Skeletal muscle satellite cell (primary cell): ENCODE data around the gene NOTUM.
"Not testable (repeated sequence)": the region's sequence is repeated elsewhere in the genome, so short reads cannot be mapped to it uniquely, and the experiment has no call there.

Experiments
- H3K27me3 ChIP-seq: 2 replicates; pipeline ENCODE4 v1.7.0; 2013; ENCODE audit warnings: low read length; ENCODE audit not compliant: control insufficient read depth, insufficient read depth
- H3K36me3 ChIP-seq: 2 replicates; pipeline ENCODE4 v1.7.0; 2013; ENCODE audit warnings: mild to moderate bottlenecking, control low read depth, low read length; ENCODE audit not compliant: insufficient read depth
- H3K4me1 ChIP-seq: 2 replicates; pipeline ENCODE4 v1.7.0; 2013; ENCODE audit warnings: low read length; ENCODE audit not compliant: control insufficient read depth, insufficient read depth
- H3K4me2 ChIP-seq: 2 replicates; pipeline ENCODE4 v1.7.0; 2013; ENCODE audit warnings: mild to moderate bottlenecking, low read length
- H3K4me3 ChIP-seq: 2 replicates; pipeline ENCODE4 v1.7.0; 2013; ENCODE audit warnings: low read length
- H3K9ac ChIP-seq: 2 replicates; pipeline ENCODE4 v1.7.0; 2013; ENCODE audit warnings: mild to moderate bottlenecking, low read depth, low read length, moderate library complexity
- H3K9me3 ChIP-seq: replicated peaks from 2 replicates; pipeline ENCODE4 v1.7.0; 2013; ENCODE audit warnings: mild to moderate bottlenecking, control low read depth, low read length

Gene NOTUM

DNA sequence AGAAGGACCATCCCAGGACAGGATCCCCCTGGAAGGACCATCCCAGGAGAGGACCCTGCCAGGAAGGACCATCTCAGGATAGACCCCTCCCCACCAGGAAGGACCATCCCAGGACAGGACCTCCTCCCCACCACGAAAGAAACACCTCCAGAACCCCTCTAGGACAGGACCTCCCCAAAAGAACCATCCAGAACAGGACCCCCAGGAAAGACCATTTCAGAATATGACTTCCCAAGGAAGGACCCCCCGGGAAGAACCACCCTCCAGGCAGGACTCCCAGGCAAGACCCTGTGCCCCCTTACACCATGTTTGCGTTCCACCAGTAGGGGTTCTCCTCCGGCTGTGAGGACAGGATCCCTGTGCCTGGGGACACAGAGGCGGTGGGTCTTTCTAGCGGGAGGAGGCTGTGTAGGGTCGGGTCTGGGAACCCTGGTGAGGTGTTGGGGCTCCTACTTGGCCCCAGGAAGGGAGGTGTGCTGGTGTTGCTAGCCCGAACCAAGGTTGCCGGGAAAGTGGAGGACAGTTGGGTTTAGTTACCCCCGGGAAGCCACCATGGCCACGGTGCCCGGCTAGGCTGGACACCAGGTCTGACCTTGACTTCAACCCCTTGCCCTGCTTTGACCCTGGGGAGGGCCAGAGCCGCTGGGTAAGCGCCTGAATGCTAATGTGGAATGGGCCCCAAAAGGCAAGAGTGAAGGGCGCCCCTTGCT is 2.2 kb downstream of the NOTUM start:
- Histone ChIP-seq H3K4me1 (no peaks in the 10 kb centered on the region), H3K27me3 (peaks cover 45% of the 10 kb centered on the region), H3K36me3 (no peaks in the 10 kb centered on the region), H3K4me2 (no peak overlapping the region), H3K9ac (no peak overlapping the region), H3K9me3 (no peaks in the 10 kb centered on the region), H3K4me3 (no peak overlapping the region)

DNA sequence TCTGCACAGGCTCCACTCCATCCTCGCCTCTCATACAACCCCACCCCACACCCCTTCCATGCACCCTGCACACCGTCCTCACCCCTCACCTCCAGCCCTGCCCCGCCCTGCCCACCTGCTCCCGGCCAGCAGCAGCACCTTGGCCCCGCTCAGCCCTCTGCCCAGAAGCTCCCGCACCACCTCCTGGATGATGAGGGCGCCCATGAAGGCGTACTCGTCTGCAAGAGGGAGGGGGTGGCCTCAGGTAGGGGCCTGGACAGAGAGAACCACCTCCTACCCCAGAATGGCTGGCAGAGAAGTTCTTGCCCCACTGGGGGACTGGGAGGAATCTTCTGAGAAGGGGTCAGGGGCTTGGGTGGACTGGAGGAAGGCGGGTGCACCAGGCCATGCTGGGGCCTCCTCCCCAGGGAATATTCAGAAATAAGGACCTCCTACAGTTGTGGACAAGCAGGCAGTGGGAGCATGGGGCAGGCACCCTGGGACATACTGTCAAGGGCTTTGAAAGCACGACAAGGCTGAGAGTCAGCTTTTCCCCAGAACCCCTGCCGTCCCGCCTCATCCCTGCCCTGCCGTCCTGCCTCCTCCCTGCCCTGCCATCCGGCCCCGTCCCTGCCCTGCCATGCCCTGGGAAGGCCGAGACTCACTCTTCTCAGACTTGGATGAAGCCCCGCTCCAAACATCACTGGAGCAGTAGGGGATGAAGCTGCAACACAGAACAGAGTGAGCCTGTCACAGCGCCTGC is 3.1 kb downstream of the NOTUM start:
- H3K4me2 ChIP-seq: no peak overlapping the region
- no peak overlapping the region for H3K4me3 ChIP-seq
- no peak overlapping the region for H3K9ac ChIP-seq
- peaks cover 40% of the 10 kb centered on the region for H3K27me3 ChIP-seq
- H3K36me3 ChIP-seq: no peaks in the 10 kb centered on the region
- no peaks in the 10 kb centered on the region for H3K9me3 ChIP-seq
- H3K4me1 ChIP-seq: no peaks in the 10 kb centered on the region

DNA sequence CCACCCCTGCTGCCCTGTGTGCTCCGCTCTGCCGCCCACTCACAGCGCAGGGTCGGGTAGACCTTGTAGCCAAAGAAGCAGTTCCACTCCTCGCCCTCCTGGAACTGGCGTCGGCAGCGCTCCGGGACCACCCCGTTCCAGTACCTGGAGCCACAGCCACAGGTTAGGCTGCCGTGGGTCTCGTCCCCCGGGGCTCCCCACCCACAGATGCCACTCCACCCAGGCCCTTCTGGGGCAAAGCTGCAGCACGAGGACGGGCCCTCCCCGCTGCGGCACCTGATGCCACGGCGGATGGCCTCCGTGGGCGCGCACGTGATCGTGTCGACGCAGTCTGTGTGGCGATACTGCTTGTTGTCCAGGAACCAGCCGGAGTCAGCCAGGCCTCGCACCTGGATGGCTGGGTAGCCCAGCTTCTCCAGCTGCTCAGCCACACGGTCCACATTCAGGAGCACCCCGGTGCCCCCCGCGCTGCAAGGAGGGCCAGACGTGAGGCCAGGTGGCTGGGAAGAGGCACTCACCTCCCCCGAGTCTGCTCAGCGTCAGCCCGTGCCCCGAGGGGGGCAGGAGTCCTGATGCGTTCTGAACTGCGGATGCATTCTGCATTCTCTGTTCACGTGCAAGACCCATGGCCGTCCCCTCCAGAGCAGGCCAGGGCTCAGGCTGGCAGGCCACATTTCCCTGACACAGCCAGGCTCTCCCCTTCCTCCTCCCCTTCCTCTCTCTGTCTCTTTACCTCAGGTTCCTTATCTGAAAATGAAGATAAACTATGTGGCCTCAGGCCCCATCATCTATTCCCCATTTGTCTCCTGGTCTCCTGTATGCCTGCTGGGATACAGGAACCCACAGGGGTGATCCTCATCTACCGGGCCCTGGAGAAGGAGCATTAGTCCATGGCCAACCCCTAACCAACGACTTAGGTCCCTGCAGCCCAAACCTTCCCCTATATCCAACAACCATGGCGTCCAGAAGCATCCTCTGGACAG is 4.1 kb downstream of the NOTUM start:
- Histone ChIP-seq H3K9ac (no peak overlapping the region), H3K36me3 (no peaks in the 10 kb centered on the region), H3K9me3 (no peaks in the 10 kb centered on the region), H3K27me3 (peaks cover 30% of the 10 kb centered on the region), H3K4me3 (no peak overlapping the region), H3K4me1 (no peaks in the 10 kb centered on the region), H3K4me2 (no peak overlapping the region)

DNA sequence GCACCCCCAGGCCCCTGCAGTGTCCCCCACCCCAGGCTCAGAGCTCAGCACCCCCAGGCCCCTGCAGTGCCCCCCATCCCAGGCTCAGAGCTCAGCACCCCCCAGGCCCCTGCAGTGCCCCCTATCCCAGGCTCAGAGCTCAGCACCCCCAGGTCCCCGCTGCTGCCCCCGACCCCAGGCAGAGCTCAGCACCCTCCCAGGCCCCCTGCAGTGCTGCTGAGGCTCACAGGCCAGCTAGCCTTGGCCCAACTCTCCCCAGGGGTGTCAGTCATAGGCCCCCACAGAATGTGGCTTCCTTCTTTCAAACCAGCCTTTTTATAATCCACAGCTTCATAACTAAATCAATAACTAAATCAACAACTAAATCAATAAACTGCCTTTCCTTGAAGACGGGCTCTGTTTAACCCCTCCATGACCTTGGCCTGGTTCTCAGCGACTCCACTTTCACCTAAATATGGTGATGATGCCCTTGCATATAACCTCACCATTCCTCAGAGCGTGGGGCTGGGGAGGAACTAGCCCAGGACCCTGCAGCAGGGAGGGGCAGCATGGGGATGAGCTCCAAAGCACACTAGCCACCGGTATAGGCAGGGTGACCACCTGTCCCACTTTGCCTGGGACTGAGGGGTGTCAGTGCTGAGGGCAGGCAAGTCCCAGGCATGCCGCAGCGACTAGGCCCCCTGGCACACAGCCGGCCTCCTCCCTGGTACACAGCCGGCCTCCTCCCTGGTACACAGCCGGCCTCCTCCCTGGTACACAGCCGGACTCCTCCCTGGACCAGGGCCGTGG is 5.0 kb downstream of the NOTUM start:
- Histone ChIP-seq H3K4me1 (no peaks in the 10 kb centered on the region), H3K9ac (no peak overlapping the region), H3K27me3 (peaks cover 29% of the 10 kb centered on the region), H3K36me3 (no peaks in the 10 kb centered on the region), H3K4me2 (no peak overlapping the region), H3K4me3 (no peak overlapping the region), H3K9me3 (no peaks in the 10 kb centered on the region)

DNA sequence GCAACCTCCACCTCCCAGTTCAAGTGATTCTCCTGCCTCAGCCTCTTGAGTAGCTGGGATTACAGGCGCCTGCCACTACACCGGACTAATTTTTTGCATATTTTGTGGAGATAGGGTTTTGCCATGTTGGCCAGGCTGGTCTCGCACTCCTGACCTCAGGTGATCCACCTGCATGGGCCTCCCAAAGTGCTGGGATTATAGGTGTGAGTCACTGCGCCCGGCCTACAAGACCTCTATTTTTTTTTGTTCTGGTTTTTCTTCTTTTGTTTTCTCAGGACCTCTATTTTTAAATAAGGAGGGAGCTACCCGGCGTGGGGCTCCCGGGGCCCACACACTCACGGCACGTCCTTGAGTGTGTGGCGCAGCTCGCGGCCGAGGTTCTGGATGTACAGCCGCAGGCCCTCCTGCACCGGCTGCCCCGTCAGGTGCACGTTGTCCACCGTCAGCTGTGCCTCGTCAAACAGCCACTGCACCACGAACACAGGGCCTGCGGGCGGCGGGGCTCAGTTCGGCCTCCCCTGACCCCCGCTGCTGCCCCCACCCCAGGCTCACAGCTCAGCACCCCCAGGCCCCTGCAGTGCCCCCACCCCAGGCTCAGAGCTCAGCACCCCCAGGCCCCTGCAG is 5.8 kb downstream of the NOTUM start:
- Histone ChIP-seq H3K36me3 (no peaks in the 10 kb centered on the region), H3K4me3 (no peak overlapping the region), H3K27me3 (peaks cover 24% of the 10 kb centered on the region), H3K9ac (no peak overlapping the region), H3K9me3 (no peaks in the 10 kb centered on the region), H3K4me2 (no peak overlapping the region), H3K4me1 (no peaks in the 10 kb centered on the region)

DNA sequence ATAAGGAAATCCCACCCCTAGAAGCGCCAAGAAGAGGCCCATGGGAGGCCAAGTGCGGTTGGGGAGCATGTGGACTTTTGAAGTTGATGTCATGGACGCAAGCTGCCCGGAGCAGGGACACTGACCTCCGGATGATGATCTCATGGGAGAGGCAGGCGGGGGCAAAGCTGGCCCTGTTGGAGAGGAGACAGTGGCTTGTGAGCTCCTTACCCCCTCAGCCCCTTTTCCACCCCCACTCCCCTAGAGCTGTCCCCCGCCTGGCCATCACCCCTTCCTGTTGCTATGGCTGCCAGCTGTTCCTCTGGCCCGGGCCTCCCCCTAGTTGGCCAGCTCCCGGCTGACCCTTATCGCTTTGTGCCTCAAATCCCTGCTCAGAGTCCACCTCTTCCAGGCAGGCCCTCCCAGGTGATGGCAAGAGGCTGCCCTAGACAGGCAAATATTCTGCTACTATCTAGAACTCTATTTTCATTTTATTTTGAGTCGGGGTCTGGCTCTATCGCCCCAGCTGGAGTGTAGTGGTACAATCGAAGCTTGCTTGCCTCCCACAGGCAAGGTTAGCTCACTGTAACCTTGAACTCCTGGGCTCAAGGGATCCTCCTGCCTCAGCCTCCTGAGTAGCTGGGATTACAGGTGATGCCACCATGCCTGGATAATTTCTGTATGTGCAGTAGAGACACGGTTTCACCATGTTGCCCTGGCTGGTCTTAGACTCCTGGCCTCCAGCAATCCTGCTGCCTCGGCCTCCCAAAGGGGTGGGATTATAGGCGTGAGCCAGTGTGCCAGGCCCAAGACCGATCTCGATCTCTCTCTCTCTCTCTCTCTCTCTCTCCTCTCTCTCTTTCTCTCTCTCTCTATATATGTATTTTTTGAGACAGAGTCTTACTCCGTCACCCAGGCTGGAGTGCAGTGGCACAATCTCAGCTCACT is 6.6 kb downstream of the NOTUM start:
- no peaks in the 10 kb centered on the region for H3K4me1 ChIP-seq
- H3K36me3 ChIP-seq: no peaks in the 10 kb centered on the region
- H3K4me3 ChIP-seq: no peak overlapping the region
- H3K9me3 ChIP-seq: no peaks in the 10 kb centered on the region
- no peak overlapping the region for H3K9ac ChIP-seq
- peaks cover 20% of the 10 kb centered on the region for H3K27me3 ChIP-seq
- H3K4me2 ChIP-seq: no peak overlapping the region

DNA sequence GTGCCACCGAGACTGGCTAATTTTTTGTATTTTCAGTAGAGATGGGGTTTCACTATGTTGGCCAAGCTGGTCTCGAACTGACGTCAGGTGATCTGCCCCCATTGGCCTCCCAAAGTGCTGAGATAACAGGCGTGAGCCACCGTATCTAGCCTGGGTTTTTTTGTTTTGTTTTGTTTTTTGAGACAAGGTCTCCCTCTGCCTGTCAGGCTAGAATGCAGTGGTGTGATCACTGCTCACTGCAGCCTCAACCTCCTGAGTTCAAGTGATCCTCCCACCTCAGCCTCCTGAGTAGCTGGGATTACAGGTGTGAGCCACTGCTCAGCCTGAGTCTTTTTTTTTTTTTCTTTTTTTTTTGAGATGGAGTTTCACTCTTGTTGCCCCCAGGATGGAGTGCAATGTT is 7.5 kb downstream of the NOTUM start:
- H3K4me3 ChIP-seq, H3K36me3 ChIP-seq, H3K9ac ChIP-seq, H3K9me3 ChIP-seq, H3K4me1 ChIP-seq, H3K4me2 ChIP-seq: not testable (repeated sequence)
- peaks cover 13% of the 10 kb centered on the region for H3K27me3 ChIP-seq

DNA sequence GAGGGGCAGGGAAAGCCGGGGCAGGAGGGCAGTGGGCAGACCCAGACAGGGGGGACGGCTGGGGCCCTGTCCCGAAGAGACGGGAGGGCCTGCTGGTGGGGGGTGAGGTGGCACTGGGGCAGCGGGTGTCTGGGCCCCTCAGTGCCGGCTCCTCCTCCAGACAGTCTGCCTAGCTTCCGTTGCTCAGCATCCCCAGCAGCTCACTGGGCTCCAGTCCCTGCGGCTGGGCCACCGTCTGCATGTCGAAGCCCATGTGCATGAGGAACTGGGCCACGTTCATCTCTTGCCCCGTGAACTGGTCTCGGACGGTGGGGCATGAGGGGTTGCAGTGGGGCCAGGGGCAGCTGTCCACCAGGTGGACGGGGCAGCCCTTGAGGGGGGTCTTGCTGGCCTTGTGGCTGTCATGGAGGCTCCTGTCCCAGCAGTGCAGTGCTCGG is 8.2 kb downstream of the NOTUM start:
- no peak overlapping the region for H3K4me2 ChIP-seq
- H3K36me3 ChIP-seq: no peaks in the 10 kb centered on the region
- H3K27me3 ChIP-seq: peaks cover 7% of the 10 kb centered on the region
- no peak overlapping the region for H3K9ac ChIP-seq
- H3K4me3 ChIP-seq: no peak overlapping the region
- H3K9me3 ChIP-seq: no peaks in the 10 kb centered on the region
- no peaks in the 10 kb centered on the region for H3K4me1 ChIP-seq

DNA sequence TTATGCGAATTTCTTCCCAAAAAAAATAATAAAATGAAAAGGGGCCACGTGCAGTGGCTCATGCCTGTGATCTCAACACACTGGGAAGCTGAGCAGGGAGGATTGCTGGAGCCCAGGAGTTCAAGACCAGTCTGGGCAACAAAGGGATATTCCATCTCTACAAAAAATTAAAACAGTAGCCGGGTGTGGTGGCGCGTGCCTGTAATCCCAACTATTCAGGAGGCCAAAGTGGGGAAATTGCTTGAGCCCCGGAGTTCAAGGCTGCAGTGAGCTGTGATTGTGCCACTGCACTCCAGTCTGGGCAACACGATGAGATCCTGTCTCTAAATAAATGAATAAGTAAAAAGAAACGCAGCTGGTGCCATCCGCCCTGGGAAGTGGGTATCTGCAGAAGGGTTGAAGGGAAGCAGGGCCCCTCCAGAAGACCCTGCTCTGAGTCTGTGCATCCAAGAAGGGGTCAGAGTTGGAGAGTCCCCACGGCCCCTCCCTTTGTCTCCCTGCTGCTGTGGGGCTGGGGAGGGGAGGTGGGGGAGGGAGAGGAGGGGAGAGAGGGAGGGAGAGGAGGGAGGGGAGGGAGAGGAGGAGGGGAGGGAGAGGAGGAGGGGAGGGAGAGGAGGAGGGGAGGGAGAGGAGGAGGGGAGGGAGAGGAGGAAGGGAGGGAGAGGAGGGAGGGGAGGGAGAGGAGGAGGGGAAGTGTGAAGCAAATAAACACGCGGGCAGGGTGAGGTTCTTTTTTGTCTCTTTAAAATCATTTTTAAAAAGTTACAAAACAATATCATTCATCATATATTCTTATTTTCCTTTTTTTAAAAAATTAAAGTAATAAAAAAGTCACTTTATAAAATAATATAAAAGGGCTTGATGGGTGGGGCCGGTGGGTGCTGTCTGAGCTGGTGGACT is 9.0 kb downstream of the NOTUM start:
- Histone ChIP-seq H3K9me3 (no peaks in the 10 kb centered on the region), H3K27me3 (peaks cover 7% of the 10 kb centered on the region), H3K4me1 (no peaks in the 10 kb centered on the region), H3K4me3 (no peak overlapping the region), H3K4me2 (no peak overlapping the region), H3K9ac (no peak overlapping the region), H3K36me3 (no peaks in the 10 kb centered on the region)
